ENCODE measurements around the gene ADAMTS17. TPM values are rescaled to one million over a fixed set of nuclear protein-coding genes. Genes with fewer than 3 reads are reported as not detected.
A peak's percentile ranks its signal among the peaks of the same experiment; 100 is the strongest.

ADAMTS17 gene
- total and polyA plus RNA-seq, 4 donors = 0.28 to 46.9 (median 9.1) TPM

- peaks cover 0 to 5% (median 1%) of the 10 kb centered on the region in 4 donors for H3K4me1 ChIP-seq (ENCODE audit: control insufficient read depth in 4 of 4, insufficient read depth in 4 of 4, low read length in 3 of 4)
- DNase-seq (ENCODE audit: low spot score) = no peak
- H3K9ac ChIP-seq (ENCODE audit: low read depth in 1 of 2, low read length in 2 of 2) = no peak overlapping the region
- H3K9me3 ChIP-seq (ENCODE audit: control insufficient read depth in 4 of 4, low read length in 3 of 4) = no peaks in the 10 kb centered on the region
- WGBS = 51% methylated on average over 4 of the region's 4 CpGs
- H3K36me3 ChIP-seq (ENCODE audit: control insufficient read depth in 4 of 4, insufficient read depth in 3 of 4, low read depth in 1 of 4, low read length in 3 of 4) = no peaks in the 10 kb centered on the region
- H3K27me3 ChIP-seq (ENCODE audit: control insufficient read depth in 4 of 4, insufficient read depth in 4 of 4, low read length in 3 of 4) = no peaks in the 10 kb centered on the region
- TF ChIP-seq RXRA (IDR thresholded peaks at IDR 0.05) (peak in 1 of 2 donors; percentile 33), GABPA (IDR thresholded peaks at IDR 0.05 in 1 of 2, conservative IDR thresholded peaks at IDR 0.05 in 1 of 2) (no peak), TAF1 (conservative IDR thresholded peaks at IDR 0.05) (no peak), ATF3 (IDR thresholded peaks at IDR 0.05) (no peak), FOXA2 (IDR thresholded peaks at IDR 0.05) (no peak), MAX (IDR thresholded peaks at IDR 0.05) (no peak), REST (IDR thresholded peaks at IDR 0.05) (no peak), JUND (IDR thresholded peaks at IDR 0.05) (peak in 1 of 2 donors; percentile 9), HNF4G (IDR thresholded peaks at IDR 0.05) (no peak), CTCF (IDR thresholded peaks at IDR 0.05; ENCODE audit: low read depth, low read length, missing input control) (no peak), NR2F2 (IDR thresholded peaks at IDR 0.05) (no peak), YY1 (IDR thresholded peaks at IDR 0.05) (no peak), SP1 (IDR thresholded peaks at IDR 0.05) (no peak), ZBTB33 (IDR thresholded peaks at IDR 0.05) (no peak), HNF4A (conservative IDR thresholded peaks at IDR 0.05) (peak in 1 of 2 donors; percentile 43), EGR1 (IDR thresholded peaks at IDR 0.05; ENCODE audit: low read depth in 2 of 2) (no peak), RAD21 (IDR thresholded peaks at IDR 0.05) (no peak), FOXA1 (IDR thresholded peaks at IDR 0.05) (no peak)
- H3K27ac ChIP-seq (ENCODE audit: low read depth in 1 of 2, low read length in 2 of 2) = no peak overlapping the region
- H3K4me3 ChIP-seq (ENCODE audit: low read depth in 1 of 3, low read length in 3 of 3) = no peak overlapping the region
Observed at GRCh38 chr15:100081454-100081853, 260.3 kb downstream of the ADAMTS17 start.
